GM21576 (cell line): ENCODE measurements around the gene ACVR1B.
"Not testable (repeated sequence)": the region's sequence is repeated elsewhere in the genome, so short reads cannot be mapped to it uniquely, and the experiment has no call there.

ENCODE experiments used
- ATAC-seq: cut with Tn5 transposase; IDR thresholded peaks from one replicate; pipeline ENCODE4 v1.9.1; 2021; ENCODE audit warnings: mild to moderate bottlenecking, moderate library complexity; ENCODE audit not compliant: unreplicated experiment

ACVR1B gene

DNA sequence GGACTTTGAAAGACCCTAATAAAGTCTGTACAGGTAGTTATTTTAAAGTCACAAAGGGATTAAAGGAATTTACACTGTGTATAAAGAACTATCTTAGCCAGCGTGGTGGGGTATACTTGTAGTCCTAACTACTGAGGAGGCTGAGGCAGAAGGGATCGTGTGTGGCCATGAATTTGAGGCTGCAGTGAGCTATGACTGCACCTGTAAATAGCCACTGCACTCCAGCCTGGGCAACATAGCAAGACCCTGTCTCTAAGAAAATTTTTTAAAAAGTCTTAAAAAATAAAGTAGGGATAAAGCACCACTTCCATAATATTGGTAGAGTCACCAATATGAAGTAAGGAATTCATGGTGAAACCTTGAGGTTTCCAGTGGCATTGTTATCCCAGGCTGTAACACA is 18.1 kb downstream of the ACVR1B start:
- ATAC-seq = no peak

DNA sequence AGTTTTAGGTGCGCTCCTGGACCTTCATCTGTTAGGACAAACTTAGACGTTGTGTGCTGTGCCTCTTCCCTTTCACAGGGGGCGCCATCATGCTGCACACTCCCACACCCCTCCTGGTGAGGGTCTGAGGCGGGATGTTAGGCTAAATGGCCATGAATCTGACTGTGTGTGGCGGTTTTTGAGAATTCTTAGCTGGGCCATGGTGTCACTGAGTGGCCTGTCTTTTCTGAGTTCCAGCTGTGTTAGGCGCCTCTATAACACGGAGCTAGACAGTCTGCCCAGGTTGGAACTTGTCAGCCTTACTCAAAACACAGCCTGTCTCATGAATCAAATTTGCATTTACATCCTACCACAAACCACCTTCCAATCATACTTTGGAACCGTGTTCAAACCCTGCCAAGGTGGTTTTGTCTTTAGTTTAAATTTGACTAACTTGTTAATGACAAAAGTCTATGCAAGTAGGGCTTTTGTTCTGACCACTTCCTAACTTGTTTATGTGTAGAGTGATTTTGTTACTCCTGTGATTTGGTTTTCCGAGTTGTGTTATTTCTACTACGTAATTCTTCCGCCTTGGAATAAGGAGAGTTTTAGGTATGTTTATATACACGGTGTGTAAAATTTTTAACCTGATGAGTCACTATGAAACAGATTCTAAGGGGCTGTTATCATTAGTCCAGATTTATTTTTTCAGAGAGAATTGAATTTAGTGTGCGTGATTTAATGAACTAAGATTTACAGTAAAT is 19.6 kb downstream of the ACVR1B start:
- peak; percentile 75 for ATAC-seq

DNA sequence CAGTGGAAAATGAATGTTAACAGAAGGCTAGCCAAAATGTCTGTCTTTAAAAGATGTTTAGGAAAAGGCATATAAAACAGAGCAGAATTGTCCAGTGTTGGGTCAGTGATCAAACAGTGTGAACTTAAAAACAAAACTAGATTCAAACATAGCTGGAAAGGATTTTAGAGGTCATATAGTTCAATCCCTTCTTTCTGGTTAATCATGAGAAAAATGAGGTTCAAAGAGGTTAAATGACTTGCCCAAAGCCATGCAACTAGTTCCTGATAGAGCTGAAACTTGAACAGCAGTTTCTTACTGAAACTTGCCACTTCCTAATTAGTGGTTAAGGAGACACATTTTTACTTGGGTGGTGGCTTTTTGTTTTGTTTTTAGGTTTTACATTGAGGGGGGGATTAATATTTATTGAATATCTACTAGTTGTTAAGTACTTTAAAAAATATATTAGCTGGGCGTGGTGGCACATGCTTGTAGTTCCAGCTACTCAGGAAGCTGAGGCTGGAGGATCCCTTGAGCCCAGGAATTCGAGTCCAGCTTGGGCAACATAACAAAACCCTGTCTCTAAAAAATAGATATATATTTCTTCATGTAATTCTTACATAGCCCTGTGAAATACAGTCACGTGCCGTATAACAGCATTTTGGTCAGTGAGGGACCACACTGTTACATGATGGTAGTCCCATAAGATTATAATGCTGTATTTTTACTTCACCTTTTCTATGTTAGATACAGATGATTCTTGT is 20.4 kb downstream of the ACVR1B start:
- peak; percentile 50 for ATAC-seq

DNA sequence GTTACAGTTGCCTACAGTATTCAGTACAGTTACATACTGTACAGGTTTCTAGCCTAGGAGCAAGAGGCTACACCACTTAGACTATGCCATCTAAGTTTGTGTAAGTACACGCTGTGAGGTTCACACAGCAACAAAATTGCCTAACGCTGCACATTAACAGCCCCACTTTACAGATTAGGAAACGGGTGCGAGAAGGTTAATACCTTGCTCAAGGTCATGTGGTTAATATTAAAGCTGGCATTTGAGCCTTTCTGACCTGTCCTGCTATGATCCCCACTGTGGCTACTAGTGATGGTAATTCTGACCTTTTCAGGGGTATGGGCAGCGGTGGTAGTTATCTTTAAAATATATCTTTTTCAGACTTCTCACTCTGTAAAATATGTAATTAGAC is 20.9 kb downstream of the ACVR1B start:
- no peak for ATAC-seq

DNA sequence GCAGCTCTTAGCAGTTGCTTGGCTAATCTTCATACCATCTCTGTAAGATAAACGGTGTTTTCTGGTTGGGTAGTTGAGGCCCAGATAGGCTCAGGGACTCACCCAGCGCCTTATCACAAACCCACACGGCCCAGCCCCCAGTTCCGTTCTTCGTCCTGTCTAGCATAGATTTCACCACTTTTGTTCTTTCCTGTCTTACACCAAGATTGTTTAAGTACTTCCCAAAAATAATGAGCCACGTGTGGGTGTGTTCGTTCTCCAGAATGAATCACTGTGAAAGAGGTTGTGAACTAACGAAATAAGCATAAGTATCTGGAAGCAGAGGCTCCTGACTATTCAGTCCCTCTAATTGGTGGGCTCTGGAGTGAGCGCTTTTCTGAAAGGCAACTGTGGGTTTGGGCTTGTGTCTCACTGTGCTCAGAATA is 21.4 kb downstream of the ACVR1B start:
- no peak for ATAC-seq

DNA sequence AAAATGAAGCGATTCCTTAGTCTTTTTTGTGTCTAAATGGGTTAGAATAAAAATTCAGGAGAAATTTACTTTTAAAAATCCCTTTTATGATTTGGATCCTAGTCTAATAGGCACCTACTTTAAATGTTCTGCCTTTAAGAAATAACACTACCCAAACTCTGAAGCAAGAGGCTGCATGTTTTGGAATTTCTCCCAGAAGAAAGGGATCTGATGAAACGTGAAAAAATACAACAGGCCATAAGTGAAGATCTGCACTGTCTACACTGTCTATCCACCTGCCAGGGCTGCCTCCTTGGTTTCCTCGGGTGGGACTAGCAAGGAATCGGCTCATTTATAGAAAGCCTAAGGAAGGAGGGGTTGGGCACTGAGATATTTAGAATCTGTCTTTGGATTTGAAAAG is 22.1 kb downstream of the ACVR1B start:
- no peak for ATAC-seq

DNA sequence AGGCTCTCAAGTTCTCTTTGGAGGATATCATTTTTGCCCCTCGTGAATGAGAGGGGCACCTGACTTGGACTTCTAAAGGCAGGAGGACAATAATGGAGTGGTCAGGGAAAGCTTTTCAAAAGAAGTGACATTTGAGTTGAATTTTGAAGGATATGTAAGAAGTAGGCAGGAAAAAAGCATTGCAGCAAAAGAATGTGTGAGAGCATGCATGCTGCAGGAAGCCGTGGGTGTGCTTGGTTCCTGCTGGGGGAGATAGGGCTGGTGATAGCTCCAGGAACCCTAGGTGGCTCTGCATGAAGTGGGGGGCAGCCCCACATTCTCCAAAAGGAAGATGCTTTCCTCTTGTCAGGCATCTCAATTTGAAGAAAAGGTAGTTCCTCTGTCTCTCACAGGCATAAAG is 23.1 kb downstream of the ACVR1B start:
- no peak for ATAC-seq

DNA sequence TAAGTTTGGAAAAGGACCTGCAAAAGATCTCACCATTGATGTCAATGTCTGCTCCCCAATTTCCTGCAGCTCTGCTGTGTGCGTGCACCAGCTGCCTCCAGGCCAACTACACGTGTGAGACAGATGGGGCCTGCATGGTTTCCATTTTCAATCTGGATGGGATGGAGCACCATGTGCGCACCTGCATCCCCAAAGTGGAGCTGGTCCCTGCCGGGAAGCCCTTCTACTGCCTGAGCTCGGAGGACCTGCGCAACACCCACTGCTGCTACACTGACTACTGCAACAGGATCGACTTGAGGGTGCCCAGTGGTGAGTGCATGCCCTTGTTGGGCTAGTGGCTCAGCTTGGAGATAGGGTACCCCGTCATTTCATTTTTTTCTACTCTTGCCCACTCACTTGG is 23.7 kb downstream of the ACVR1B start:
- no peak for ATAC-seq

DNA sequence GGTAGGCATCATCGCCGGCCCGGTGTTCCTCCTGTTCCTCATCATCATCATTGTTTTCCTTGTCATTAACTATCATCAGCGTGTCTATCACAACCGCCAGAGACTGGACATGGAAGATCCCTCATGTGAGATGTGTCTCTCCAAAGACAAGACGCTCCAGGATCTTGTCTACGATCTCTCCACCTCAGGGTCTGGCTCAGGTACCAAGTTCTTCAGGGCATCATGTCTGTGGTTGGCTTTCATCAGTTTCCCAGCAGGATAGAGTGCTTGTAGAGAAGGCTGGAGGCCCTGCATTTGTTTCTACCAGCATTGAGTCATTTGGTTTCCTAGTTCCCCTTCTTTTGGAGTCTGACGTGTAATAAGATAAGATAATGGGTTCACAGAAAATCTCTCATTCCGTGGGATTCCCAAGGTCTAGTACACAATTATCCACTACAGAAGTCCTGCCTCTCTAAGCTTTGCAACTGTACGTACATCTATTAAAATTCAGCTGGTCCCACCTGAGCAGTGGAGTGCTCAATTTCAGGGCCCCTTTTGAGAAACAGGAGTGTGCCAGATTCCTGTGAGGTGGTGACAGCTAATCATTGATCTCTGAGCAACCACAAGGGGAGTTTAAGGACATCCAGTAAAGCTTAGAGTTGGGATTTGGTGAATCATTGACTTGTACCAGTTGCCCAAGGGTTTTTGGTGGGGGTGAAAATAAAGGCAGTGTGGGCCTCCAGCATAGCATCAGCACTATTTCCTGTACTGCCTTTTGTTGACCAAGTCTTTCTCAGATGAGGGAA is 25.1 kb downstream of the ACVR1B start:
- ATAC-seq = no peak

DNA sequence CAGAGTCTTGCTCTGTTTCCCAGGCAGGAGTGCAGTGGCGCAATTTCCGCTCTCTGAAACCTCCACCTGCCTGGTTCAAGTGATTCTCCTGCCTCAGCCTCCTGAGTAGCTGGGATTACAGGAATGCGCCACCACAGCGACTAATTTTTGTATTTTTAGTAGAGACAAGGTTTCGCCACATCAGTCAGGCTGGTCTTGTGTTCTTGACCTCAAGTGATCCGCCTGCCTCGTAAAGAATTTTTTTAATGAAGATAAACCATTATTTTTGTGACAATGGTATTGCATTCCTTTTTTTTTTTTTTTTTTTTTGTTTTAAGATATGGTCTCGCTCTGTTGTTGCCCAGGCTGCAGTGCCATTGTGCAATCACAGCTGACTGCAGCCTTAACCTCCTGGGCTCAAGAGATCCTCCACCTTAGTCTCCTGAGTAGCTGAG is 25.8 kb downstream of the ACVR1B start:
- no peak for ATAC-seq

DNA sequence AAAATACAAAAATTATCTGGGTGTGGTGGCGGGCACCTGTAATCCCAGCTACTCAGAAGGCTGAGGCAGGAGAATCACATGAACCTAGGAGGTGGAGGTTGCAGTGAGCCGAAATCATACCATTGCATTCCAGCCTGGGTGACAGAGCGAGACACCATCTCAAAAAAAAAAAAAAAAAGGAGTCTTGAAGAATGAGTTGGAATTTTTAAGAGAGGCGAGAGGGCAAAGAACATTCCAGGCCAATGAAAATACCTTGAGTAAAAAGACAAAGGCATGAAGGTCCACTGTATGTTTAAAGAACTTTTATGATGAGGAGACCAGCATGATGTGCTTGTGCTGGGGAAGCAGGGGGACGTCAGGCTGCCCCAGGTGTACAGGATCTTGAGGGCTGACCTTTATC is 27.8 kb downstream of the ACVR1B start:
- not testable (repeated sequence) for ATAC-seq

DNA sequence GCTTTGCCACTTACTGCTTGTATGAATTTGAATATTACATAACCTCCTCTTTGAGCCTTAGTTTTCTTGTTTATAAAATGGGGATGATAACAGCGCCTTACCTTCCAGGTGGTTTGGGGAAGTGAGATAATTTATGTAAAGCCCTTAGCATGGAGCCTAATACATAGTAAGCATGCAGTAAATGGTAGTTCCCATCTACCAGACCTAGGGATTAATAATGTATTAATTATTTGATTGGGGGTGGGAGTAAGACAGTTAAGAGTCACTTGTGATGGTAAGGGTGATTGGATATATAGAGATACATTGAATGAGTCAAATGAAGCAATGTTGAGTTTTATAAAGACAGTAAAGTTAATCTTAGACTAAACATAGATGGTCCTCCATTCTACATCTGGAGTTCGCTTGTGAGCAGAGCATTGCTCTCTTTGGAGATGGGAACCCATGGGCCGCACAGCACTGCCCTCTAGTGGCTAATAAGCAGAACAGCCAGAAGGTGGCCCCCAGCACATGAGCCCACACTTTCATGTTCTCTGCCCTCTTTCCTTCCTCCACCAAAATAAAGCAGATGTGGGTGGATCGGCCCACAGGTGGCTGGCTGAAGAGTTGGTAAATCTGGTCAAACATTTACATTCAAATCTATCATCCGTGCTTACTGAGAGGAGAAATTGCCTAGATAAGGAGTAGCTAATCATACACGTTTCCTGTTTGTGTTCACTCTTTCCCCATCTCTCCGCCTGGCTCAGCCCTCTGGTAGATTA is 28.7 kb downstream of the ACVR1B start:
- peak; percentile 73 for ATAC-seq

DNA sequence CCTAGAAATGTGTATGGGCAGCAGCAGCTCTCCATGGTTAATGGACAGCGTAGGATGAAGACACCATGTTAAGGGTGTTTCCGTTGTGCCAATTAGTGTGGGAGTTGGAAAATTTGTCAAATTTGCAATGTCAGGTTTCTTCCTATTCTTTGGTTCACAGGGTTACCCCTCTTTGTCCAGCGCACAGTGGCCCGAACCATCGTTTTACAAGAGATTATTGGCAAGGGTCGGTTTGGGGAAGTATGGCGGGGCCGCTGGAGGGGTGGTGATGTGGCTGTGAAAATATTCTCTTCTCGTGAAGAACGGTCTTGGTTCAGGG is 29.3 kb downstream of the ACVR1B start:
- no peak for ATAC-seq

DNA sequence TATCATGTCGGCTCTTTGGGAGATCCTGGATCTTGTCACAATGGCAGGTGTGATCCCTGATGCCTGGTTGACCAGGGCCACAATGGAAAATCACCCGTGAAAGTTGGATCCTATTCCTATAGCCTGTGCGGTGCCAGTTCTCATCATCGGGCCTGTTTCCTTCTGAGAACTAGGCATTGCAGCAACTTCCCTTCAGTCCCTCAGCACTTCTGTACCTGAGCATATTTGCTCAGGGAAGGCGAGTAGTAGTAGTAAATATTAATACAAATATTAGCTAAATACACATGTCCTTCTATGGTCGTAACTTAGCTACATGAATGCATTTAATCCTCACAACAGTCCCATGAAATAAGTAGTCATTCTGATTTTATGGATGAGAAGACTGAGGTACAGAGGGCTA is 33.2 kb downstream of the ACVR1B start:
- no peak for ATAC-seq

DNA sequence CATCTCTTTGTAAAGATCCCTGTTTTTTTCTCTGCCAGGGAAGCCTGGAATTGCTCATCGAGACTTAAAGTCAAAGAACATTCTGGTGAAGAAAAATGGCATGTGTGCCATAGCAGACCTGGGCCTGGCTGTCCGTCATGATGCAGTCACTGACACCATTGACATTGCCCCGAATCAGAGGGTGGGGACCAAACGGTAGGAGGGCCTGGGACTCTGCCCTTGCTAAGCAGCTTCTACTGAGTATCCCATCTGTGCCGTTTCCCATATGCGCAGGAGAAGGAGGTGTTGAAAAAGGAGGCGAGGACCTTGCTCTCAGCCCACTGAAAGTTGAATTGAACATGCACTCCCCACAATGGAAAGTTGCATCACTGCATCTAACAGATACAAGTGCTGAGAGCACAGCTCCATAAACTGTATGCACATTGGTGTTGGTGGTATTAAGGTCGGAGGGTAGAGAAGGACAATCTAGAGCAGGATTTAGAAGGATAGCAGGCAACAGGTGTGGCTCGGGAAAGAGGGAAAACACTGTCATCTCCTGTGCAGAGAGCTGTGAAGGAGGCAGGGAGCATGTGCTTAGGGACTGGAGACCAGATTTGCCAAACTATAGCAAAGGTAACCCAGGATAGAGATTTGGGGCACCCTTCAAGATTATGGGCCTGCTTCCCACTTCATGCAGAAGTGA is 33.8 kb downstream of the ACVR1B start:
- ATAC-seq = no peak

DNA sequence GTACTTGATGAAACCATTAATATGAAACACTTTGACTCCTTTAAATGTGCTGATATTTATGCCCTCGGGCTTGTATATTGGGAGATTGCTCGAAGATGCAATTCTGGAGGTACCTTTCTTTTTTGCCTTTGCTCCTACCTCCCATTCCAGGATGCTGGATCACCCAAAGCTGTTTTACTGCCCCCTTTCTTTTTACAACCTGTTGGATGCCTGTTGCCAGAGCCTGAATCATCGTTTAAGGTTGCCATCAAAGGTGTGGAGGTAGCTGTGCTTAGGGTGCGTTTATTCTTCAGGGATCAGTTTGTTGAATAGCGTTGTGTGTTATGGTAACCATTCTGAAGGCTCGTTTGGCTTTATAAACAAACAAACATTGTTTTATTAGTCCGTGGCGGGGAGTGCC is 35.3 kb downstream of the ACVR1B start:
- no peak for ATAC-seq

DNA sequence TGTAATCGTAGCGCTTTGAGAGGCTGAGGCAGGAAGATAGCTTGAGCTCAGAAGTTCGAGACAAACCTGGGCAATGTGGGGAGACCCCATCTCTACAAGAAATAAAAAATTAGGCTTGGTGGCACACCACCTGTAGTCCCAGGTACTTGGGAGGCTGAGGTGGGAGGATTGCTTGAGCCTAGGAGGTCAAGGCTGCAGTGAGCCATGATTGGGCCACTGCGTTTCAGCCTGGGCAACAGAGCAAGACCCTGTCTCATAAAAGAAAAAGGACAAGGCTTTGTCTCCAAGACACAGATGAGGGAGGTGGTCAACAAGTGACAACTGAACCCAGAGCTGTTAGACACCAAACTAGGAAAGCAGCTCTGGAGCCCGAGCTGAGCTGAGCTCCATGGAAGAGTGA is 40.7 kb downstream of the ACVR1B start:
- no peak for ATAC-seq

DNA sequence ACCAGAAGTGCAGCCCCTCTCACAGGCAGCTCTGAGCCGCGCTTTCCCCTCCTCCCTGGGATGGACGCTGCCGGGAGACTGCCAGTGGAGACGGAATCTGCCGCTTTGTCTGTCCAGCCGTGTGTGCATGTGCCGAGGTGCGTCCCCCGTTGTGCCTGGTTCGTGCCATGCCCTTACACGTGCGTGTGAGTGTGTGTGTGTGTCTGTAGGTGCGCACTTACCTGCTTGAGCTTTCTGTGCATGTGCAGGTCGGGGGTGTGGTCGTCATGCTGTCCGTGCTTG is 43.0 kb downstream of the ACVR1B start:
- no peak for ATAC-seq

DNA sequence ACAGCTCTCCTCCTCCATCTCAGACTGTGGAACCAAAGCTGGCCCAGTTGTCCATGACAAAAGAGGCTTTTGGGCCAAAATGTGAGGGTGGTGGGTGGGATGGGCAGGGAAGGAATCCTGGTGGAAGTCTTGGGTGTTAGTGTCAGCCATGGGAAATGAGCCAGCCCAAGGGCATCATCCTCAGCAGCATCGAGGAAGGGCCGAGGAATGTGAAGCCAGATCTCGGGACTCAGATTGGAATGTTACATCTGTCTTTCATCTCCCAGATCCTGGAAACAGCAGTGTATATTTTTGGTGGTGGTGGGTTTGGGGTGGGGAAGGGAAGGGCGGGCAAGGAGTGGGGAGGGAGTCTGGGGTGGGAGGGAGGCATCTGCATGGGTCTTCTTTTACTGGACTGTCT is 43.5 kb downstream of the ACVR1B start:
- ATAC-seq = no peak

DNA sequence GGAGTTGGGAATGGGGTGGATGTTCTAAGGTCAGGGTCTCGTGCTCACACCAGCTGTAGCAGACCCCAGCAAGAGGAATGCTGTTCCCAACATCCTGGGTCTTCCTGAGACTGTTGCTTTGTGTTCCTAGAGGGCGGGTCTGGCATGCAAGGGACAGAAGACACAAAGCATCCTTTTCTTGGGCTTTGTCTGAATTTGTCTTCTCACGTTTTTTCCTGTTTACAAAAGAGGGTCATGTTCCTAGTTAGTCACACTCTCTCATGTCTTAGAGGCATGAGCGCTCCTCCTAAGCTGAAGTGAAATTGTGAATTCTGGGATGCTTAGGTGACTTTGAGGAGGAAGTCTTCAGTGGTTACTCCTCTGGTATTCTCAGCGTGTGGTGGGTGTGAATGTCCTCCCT is 45.6 kb downstream of the ACVR1B start:
- ATAC-seq = no peak

DNA sequence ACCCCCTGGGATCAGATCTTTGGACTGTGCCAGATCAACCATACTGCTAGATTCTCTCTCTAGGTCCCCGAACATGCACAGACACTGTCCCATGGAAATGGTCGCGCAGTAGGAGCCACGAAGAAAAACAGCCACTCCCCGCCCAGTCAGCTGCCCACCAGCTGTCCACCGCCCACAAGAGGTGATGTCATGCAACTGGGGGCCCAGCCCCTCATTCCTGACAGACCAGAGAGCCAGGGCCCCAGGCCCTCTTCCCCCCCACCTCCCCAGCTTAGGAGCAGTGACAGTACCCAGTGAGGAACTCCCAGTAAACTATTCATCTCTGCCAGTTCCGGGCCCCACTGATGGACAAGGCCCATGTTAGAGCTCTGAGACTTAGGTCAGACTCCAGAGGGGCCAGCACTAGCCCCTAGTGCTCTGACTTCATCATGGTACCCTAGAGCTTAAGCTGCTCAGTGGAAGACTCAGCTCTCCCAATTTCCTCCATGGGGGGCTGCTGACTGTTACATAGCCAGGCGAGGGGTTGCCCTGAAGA is 51.6 kb downstream of the ACVR1B start:
- no peak for ATAC-seq
